Fibroblast of upper back skin (primary cell): ENCODE data around the gene TSHZ2.
"Not testable (repeated sequence)": the region's sequence is repeated elsewhere in the genome, so short reads cannot be mapped to it uniquely, and the experiment has no call there.

Source experiments
- DNase-seq: peaks from one replicate; pipeline ENCODE4 v3.0.0-alpha.2; 2013

Gene TSHZ2

DNA sequence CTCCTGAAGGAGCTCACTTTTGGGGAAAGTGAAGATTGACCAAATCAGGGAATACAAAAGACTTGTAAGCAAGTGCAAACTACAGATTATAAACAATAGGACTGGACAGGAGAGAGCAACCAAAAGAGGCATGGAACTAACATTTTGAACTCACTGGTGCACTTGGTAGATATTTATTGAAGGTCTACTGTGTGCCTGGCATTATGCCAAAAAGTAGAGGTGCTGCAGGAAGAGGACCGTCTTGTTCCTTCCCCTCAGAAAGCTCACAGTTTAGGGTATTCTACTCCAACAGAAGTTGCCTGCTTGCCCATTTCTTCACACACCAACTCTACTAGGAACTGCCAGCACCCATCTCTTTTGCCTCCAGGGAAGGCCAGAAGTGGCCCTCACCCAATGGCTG lies 10.0 kb upstream of the TSHZ2 start:
- DNase-seq, result no peak

DNA sequence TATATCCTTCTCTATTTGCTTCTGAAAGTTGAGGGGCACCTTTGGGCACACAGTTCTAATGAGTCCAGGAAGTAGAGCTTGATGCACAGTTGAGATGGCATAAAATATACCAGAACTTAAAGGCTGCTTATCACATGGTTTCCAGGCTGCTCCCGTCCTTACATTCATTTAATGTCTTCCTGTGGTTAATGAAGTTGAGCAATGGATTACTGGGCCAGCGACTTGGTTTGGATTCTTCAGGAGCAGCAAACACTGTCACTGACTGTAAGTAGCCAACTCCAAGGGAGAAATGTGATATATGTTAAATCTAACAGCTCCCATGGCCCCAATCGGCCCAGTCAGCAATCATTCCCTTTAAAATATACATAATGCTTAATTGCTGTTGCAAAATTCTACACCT lies 9.0 kb upstream of the TSHZ2 start:
- DNase-seq, result peak; percentile 70

DNA sequence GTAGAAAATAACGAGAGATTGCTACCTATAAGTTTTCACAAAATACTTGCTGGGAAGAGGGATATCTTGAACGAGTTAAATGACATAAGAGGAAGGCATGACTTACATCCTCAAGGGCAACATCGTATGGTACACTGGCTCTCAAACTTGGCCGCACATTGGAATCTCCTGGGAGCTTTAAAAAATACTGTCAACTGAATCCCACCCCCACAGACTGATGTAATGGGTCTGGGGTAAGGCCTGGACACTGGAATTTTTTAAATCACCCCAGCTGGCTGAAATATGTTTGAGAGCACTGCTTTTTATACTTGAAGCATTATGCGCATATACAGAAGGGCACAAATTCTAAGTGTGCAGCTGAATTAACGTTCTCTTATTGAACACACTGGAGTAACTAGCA lies 8.0 kb upstream of the TSHZ2 start:
- DNase-seq, result no peak

DNA sequence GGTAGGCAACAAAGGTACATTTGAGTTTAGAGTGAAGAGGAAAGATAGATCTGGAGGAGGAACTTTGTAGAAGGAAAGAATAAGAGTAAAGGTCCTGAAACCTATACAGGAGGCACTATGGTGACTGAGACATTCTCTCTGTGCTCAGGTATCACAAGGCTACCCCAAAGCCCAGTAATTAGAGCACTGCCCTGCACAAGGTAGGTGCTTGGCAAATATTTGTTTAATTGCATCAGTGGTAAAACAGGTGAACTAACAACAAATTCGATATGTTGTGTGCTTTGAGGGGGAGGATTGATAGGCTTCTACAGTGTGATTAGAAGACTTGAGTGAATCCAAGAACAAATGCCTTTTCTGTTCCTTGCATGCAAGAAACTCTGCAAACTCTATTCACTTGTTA lies 6.8 kb upstream of the TSHZ2 start:
- DNase-seq, result no peak

DNA sequence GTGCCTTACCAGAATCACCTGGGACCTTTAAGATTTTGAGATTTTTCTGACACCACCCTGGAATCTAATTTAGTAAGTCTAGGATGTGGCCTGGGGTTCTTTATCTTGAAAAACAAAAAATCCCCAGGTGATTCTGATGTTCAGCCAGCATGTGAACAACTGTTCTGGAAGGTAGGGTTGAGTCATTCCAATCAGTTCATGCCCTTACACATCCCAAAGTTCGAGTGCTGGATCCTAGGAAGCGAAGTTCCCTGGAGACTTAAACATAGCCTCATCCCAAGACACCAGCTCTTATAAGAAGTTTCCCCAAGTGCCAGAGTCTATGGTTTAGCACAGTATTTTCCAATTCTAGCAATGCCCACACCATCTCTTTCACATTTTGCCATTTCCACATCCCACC lies 6.3 kb upstream of the TSHZ2 start:
- DNase-seq, result no peak

DNA sequence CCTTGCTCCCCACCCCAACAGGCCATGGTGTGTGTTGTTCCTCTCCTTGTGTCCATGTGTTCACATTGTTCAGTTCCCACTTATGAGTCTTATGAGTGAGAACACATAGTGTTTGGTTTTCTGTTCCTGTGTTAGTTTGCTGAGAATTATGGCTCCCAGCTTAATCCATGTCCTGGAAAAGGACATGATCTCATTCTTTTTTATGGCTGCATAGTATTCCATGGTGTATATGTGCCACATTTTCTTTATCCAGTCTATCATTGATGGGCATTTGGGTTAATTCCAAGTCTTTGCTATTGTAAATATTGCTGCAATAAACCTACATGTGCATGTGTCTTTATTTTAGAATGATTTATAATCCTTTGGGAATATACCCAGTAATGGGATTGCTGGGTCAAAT lies 5.6 kb upstream of the TSHZ2 start:
- DNase-seq, result not testable (repeated sequence)

DNA sequence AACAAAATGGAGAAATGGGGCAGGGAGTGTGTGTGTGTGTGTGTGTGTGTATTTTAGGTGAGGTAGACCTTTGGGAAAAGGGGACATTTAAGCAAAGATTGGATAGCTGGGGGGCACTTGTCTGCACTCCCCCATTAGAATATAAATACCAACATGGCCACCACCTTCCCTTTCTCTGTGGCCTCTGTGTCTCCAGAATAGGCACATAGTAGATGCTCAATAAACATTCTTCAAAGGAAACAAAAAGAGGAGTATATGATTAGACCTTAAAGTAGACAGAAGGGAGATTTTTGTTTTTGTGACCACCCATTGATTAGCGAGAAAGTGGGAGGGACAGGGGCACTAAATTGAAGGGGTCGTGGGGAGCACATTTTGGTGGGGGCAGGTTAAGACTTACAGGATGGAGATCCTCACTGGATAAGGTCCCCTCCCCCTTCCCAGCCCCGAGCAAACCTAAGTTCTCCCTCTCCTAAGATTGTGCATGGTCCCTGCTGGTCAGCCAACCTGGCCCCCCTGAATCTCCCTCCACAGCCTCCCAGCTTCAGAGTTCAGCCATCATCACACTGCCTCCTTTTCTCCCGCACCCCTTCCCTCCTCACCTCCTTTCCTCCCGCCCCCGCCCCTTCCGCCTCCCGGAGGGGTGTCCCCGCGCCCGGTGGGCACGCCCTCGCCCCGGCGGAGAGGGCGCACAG lies 514 bp upstream of the TSHZ2 start:
- DNase-seq, result no peak

DNA sequence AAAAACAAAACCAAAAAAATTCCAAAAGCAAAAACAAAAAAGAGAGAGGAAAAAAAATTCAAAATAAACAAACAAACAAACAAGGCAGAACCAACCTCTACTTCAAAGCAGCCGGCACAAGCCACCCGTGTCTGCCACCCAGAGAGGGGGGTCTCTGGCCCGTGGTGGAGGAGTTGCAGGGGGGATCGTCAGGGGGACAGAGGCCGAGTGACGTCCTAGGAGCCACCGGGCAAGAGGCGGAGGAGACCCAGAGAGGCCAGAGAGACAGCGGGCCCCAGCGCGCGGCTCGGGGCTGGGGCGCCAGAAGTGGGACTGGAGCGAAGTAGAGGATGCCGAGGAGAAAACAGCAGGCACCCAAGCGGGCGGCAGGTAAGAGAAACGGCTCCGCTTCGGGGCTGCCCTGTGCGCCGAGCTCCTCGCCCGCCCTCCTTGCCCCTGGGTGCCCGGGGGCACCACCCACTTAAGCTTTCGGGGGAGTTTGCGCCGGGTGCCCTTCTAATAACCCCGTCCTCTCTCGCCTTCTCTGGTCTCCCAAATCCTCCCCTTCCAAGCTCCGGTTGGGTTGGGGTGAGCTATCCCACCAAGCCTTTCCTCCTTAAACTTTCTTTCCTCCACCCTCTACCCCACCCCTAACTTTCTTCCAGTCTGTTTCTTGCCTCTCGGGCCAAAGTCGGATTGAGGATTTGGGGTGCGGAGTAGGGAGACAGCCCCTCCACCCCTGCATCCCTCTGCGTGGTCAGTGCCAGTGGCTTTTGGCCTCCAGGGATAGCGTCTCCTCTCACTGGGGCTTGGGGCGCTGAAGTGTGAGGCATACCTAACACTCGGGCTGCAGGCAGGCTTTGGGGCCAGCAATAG lies 1.0 kb downstream of the TSHZ2 start:
- no peak for DNase-seq

DNA sequence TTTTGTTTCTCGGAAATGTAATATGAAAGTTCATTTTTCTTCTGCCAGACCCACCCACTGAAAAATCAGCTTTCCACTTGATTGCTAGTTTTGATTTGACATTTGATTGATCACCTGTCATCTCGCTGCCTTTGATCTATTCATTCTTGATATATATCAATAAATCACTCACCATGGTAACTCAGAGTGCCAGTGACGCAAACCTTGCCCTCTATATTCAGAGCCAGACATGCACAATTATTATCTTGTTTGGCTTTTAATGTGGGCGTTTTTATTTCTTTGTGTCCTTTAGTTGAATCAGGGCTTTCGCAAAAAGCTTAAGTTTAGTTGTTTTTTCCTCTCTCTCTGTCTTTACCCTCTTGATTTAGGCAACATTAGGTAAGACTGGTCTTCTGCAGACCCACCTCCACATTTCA lies 2.0 kb downstream of the TSHZ2 start:
- no peak for DNase-seq

DNA sequence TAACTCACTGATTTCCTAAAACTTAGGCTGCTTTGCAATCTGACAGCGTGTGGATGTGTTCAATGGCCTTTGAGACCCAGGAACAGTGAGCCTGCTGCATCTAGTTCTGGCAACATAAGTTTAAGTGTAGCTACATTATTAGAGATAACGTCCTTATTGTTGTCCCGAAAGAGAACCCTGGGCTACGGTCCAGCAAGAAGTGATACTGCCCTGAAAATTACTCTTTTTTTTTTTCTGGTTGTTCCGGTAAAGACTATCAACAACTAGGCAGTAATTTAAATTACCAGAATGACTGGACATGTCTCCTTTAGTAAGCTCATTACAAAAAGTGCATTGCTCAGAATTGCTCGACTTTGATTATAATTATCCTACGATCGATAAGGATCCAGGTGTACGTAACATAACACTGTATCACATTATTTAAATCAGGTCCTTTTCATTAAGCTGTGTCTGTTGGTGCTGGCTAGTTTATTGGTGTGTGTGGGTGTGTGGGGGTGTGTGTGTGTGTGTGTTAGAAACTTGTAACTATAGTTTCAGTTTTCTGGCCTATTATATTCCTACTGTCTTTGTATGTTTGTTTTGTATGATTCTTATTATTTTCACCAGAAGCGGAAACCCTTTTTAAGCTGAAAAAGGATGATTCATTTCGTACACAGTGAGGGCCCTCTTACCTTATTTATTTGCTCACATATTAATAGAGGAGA lies 3.0 kb downstream of the TSHZ2 start:
- DNase-seq, result no peak

DNA sequence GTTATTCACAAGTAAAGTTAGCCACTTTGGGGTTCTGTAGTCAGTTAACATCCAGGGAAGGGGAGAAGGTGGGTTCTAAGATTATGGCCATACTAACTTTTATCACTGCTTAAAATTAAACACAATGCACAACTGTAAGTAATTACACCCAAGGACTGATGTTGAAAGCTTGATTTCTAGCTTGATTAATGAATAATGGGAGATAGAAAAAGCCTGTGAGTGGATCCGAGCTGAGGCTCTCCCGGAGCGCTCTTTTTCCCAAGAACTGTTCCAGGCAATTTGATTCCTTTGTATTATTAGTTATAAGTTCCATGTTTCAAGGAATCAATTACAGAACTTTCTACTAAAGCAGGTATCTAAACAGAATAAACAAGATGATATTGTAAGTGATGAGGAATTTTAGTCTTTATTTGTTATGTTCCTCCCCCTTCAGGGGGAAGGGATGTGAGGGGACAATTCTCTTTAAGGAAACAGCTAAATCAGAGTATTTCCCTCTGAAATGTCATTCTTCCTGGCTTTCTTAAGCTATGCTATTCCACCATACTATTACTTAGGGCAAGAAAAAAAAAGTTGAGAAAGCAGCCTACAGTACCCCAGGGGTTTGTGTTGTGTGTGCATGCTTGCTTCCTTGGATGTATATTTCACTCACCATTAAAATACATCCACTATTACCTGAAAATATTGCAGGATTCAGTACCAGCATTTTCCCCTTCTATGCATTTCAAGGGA lies 3.8 kb downstream of the TSHZ2 start:
- DNase-seq, result no peak

DNA sequence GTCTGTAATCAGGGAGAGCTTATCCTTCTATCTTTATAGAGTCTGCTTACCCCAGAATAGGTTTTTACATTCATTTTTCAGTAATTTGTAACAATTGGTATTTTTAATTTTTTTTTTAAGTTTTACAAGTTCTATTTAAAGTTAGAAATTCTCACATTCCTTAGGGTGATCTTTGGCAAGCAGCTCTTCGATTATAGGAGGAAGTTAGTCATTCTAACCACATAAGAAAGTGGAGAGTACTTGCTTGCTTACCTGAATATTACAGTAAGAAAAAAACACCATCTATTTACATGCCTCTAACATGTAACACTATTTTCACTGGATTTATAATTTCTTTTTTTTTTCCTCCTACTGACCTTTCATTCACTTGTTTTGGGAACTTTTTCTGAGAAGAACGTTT lies 6.7 kb downstream of the TSHZ2 start:
- DNase-seq, result peak; percentile 47

DNA sequence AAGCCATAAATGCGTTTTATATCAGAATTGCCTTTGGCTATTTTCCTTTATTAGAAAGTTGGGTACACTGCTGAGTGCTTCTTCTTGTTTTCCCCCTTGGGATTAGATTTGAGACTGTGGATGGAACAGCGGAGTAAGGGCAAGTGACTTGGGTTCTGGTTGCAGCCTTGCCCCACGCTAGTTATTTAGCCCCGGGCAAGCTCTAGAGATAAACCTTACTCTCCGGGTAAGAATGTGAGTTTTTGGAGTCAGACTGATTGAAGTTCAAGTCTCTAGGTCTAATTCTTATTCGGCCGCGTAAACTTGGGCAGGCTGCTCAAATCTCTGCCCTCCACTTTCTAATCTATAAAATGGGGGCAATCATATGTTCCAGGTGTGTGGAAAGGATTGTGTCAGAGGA lies 8.9 kb downstream of the TSHZ2 start:
- no peak for DNase-seq

DNA sequence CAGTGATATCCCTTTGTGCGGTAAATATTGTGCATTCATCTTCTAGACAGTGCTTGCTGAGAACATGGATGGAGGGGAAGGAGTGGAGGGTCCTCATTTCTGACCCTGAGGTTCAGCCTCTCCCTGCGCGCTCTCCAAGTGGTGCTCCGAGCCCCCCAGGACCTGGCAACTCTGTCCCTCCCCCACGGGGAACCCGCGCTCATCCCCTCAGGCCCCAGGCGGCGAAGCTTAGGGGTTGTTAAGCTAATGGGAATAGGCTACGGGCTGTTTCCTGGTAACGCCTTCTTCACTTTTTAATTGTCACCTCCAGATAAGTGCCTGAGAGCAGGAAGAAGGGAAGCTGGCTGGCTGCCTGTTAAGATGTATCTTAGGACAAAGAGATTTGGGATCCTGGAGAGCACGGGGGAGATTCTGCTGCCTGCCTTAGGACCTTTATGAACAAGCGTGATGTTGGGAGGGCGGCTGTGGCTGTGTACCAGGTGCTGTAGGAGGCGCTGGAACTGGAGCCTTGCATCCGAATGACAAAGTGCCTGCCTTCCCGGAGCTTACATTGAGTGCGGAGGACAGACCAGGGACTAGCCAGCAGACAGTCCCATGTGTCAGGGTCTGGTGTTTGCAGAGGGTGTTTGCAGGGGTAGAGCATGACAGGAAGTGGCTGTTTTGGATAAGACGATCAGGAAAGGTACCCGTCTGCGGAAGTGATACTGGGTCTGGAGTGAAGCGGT lies 11.7 kb downstream of the TSHZ2 start:
- no peak for DNase-seq

DNA sequence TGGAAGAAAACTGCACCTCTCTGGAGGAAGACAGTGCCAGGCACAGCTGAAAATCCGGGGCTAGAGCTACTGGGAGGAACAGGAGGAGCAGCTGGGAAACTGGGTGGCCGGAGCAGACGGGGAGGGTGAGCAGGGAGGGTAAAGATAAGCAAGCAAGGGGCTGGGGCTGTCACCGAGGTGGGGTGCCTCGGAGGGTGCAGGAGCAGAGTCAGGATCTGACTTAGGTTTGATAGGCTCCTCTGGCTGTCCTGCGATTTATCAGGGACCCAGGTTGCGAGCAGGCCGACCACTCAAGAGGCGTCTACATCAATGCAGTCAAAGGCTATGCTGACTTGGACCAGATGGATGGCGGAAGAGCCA lies 12.3 kb downstream of the TSHZ2 start:
- no peak for DNase-seq

DNA sequence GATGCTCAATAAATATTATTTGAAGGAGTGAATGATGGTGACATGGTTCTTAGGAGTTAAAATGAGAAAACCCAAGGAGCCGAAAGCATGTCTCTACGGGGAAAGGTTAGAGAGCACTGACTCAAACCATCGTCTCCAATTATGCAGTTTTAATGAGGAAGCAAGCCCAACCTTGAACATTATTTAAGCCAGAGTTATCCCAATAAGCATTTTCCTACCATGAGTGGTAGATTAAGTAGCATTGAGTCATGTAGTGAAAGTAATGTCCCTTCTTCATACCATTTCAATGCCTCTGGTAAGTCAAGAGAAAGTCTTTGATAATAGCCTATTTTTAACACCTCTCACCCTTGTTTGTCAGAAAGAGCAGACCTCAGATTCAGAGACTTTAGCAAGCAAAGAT lies 13.5 kb downstream of the TSHZ2 start:
- peak; percentile 44 for DNase-seq

DNA sequence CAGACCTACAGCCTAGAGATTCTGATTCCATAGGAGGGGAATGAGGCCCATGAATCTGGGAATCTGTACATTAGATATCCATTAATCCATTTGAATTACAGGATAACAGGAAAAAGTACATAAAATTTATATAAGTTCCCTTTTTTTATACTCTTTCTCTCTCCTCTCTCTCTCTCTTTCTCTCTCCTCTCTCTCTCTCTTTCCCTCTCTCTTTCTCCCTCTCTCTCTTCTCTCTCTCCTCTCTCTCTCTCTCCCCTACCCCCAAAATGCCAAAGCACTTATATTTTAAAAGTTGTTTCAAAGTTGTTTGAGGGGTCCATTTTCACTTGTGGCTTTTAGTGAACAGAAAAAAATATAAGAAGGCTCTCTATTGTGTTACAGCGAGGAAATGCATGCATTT lies 15.1 kb downstream of the TSHZ2 start:
- DNase-seq, result no peak

DNA sequence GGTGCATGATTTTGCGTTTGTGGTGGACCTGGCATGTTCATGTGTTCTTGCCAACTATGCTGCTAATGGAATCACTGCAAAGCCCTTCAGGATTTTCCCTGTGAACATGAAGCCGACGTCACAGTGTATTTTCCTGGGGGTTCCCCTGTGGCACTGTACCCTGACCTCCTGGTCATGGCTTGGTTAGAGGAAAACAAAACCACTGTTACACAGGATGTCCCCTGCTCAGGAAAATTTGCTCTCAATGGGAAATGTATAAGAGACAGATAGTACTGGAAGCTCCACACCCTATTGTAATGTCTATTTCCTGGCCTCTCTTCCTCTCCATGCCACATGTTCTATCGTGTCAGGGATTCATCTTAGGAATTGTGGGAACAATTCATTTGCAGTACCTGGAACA lies 19.7 kb downstream of the TSHZ2 start:
- DNase-seq, result no peak

DNA sequence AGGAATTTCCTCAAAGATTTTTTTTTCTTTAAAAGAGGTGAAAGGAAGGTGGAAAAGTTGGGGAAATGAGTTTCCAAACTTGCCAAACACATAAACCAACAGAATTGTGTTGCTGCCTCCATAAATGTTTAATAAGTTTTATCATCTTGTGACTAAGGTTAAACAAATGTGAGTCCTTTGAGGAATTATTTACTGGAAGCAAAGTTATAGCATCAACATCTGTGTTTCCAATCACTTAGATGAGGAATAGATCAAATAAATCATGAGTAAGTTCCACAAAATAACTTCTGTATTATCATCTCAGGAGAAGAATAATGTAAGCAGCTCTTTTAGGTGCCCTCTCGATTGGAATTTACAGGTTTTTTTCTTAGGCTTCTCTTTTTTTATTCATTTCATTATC lies 20.5 kb downstream of the TSHZ2 start:
- DNase-seq, result no peak

DNA sequence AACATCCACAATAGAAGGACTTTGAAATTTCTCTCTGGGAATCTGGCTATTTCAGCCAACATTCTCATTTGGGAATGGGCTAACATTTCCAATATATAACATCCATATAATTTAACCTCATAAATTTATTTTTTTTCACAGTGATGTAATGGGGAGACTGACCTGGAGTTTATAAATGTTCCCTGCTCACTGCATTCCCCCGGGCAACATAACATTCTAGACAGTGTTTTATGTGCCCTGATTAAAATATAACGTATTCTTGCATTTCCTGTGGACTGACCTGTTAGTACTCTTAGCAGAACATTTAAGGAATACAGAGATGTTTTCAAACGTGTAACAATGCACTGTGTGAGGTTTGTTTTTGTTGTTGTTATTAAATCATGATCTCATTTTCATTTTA lies 20.9 kb downstream of the TSHZ2 start:
- no peak for DNase-seq

DNA sequence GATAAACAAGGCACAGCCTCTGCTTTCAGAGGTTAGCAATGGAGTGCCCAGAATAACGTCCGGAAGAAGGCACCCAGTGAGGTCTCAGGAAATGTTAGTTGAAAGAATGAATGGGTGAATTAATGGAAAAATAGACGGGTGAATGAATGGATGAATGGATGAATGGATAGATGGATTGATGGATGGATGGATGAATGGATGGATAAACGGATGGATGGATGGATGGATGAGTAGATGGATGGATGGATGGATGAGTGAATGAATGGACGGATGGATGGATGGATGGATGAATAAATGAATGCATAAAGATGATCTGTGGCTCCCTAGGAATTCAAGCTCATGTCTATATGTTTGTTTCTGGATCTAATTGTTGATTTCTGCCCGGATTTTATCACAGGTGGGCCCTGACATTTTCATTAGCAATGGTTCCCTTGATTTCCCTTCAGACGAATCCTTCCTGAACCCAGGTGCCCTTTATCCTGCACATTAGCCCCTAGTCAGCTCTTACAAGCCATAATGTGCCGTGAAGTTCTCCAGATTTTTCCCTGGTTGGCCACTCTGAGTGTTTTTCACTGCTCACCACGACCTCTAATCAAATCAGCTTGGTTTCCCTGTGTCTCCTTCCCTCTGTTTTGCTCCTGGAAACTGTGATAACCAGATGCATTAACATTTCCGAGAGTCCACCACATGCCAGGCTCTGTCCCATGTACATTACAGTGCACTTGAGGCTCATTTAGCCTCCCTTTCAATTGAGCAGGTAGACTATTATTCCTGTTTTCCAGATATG lies 22.2 kb downstream of the TSHZ2 start:
- no peak for DNase-seq

DNA sequence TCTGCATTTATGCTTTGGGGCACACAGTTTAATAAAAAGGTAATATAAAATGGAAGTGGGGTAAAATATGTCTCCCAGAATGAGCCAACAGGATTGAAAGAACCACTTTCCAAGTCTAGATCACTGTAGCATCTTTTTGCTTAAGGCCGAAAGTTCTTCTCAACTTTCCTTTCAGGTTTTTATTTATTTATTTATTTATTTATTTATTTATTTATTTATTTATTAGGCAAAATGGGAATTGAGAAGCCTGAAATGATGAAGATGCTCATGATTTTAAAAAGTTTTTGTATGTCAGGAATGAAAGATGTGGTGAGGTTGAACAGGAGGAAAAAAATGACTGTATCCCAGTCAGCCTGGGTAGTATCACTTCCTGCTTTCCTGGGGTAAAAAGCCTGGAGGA lies 24.0 kb downstream of the TSHZ2 start:
- no peak for DNase-seq
